Eye (tissue), 1 donor: ENCODE measurements around the gene CHST10.
A peak's percentile ranks its signal among the peaks of the same experiment; 100 is the strongest.

Experiments used
- DNase-seq: peaks from one replicate; pipeline ENCODE4 v3.0.0-alpha.2; 2015

The CHST10 gene

GRCh38 chr2:100412881-100413321 is 4.6 kb downstream of the CHST10 start:
- peak; percentile 42 for DNase-seq

DNA sequence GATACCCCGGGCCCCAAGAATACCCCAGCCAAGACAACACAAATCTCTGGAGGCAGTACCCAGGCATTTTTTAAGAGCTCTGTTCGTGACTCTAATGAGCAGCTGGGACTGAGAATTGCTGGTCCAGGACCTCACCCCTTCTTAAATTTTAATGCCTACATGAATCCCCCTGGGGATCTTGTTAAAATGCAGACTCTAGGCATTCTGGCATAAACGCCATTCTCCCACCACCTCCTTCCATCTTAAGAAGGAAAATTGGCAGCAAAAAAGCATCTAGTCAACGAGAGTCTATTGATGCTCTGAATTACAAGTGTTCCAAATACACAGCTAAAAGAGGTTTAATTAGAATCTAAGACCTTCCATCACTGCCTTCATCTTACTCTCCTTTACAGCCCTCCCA is 5.0 kb downstream of the CHST10 start:
- DNase-seq: peak; percentile 18

DNA sequence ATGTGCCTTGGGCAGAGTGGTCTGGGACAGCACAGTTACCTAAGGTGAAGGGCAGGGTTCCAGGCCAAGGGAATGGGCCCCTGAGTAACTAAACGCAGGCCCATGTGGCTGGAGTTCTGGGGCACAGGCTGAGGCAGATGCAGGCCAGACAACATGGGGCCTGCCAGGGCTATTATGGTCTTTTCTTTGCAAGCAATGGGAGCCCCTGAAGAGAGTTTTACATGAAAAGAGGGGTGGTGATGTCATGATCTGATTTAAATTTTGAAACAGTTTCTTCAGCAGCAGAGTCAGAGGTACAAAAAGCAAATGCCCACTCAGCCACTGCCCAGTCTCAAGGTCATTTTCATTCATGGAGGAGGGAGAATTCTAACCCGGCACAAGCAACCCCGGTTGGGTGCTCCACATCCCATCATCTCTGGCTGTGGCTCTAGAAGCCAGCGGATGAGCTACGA is 5.6 kb downstream of the CHST10 start:
- DNase-seq: no peak

- DNase-seq: no peak
These were observed 7.4 kb downstream of the CHST10 start for GRCh38 chr2:100409975-100410647.

GRCh38 chr2:100409461-100409860 is 8.0 kb downstream of the CHST10 start:
- DNase-seq: no peak

DNA sequence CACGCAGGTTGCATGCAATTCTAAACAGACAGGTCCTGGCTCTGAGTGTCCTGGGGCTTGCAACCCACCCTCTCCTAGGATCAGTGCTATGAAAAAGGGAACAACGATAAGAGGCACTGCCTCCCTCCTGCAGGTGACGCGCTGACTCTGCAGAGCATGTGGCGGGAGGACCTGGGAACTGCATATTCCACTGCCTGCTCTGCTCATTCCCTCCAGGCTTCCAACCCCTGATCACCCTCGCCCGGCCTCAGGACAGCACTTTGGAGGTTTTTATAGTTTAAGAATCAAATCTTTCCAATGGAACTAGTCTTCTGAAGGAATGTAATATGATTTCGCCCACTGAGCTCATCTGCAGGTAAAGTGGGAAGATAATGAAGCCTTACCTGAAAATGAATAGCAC is 8.5 kb downstream of the CHST10 start:
- DNase-seq: no peak

GRCh38 chr2:100408104-100408503 is 9.4 kb downstream of the CHST10 start:
- DNase-seq: no peak

DNA sequence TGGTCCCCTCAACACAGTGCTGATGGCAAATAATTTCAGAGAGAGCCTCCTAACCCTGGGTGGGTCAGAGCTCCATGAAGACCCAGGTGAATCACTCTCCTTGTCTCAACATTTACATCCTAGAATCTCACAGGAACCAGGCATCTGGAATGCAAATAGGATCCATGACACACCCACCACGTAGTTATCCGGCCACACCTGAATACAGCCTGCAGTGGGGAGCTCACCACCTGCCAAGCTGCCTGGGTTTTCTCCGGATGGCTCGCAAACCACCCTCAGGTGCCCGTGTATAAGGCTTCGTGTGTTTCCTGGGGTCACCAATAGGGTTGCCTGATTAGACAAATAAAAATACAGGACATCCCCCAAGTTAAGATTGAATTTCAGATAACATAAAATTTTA is 9.9 kb downstream of the CHST10 start:
- DNase-seq: no peak

DNA sequence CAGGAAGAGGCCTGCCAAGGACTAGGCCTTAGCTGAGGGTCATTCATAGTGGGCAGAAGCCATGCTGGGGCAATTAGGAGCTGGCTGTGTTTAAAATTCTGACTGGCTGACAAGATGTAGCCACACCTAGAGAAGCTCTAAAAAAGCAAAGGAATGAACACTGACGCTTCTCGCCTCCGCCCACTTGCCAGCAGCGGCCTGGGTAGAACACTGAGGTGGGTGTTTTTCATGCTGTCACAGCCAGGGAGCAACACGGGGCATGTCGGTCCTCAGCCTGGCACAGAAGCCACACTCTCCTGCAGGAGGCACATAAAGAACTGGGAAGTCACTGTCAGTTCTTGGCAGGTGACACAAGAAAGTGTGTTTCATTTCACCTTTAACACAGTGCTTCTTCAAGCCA is 10.4 kb downstream of the CHST10 start:
- no peak for DNase-seq

DNA sequence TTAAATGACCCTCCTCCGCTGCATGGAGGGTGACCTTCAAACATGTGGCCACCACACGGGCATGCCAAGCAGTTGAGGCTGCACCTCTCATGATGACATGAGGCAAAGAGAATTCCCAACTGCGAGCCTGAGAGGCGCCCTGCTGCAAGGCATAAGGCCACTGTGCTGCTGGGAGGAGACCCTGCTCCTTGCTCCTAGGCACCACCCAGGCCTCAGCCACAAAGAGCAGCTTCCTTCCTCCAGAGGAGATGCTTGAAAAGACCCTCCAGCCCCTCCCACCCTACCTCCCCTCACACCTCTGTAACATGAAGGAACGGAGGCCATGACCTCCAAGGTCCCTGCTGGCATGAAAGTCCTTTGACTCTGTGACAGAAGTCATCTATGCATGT is 11.4 kb downstream of the CHST10 start:
- no peak for DNase-seq

- DNase-seq: no peak
These were observed 11.9 kb downstream of the CHST10 start for GRCh38 chr2:100405403-100406119.

- DNase-seq: no peak
These were observed 13.1 kb downstream of the CHST10 start for GRCh38 chr2:100404411-100404810.

DNA sequence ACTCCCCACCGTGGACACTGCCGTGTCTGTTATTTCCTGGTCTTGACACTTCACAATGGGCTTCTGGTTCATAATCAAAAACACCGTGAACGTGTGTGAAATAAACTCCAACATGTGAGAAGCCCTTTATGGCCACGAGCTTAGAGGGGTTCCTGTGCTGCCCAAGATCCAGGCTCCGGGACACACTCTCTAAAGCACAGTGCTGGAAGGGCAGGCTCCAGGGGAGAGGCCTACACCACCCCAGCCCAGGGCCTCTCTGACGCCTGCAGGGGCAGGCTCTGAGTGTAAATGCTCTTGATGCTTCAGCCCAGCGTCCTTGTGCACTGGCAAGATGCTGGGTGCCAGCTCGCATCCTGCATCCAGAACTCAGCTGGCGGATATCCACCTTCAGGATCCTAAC is 13.7 kb downstream of the CHST10 start:
- DNase-seq: no peak

DNA sequence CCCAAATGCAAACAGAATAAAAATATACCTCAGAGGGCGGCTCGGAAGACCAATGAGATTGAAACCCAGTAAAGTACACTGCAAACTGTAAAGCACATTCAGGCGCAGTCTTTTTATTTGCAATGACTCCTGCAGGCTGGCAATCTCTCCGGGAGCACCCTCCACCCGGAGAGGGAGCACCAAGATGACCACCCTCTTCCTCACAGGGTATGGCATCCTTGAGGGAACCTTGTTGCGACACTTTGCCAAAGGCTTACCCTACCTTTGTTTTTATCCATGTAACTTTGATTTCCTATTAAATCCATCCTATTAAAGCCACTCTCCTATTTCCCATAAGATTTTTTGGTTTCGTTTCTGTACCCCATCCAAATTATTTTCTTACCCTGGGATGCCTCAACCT is 16.2 kb downstream of the CHST10 start:
- DNase-seq: no peak

GRCh38 chr2:100399714-100400113 is 17.8 kb downstream of the CHST10 start:
- DNase-seq: no peak

- no peak for DNase-seq
These were observed 19.5 kb downstream of the CHST10 start for GRCh38 chr2:100397976-100398375.

DNA sequence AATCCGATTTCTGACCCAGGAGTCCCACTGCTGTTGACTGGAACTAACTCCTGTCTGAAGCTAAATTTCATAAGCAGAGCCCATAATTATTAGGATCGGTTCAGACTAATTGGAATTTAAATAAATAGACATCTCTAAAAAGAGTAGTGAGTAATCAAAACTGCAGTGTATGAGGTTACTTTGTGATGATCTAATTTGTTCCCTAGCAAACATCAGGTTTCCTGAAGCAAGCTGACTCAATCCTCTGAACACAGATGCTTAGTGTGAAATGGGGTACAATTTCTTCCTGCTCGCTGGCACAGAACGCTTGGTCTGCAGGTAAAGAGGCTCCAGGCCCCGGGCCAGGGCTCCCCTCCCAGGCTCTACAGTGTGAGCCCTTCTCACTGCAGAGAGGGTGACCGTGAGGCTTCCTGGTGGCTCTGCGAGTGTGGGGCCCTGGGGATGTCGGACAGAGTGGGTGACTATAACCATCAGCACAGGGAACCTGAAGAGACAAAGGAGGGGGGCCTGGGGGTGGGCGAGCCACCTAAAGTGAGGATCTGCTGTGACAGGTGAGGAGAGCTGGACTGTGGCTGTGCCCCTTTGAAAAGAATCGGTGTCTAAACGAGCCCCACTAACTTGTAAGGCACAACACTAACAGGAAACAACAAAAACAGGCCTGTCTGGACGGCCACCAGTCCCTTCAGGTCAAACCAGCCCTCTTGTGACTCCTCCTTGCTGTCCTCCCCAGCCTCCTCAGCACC is 20.2 kb downstream of the CHST10 start:
- no peak for DNase-seq

DNA sequence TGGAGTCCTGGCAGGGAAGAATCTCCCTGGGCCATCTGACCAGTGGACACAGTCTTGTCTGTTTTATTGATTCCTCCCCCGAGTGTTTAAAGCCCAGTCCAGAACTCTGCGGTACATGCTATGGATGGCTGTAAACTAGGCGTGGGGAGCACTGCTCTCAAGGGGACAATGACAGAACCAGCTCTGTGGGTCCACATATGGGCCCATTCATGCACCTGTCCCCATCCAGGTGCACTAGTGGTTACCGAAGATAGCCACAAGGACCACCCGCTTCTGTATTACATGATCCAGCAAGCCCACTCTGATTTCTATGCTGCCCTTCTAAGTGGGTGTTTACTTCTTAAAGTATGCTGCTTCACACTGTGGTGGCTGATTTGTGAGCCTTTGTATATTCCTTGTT is 21.0 kb downstream of the CHST10 start:
- DNase-seq: no peak

- DNase-seq: no peak
These were observed 21.7 kb downstream of the CHST10 start for GRCh38 chr2:100395532-100396350.

DNA sequence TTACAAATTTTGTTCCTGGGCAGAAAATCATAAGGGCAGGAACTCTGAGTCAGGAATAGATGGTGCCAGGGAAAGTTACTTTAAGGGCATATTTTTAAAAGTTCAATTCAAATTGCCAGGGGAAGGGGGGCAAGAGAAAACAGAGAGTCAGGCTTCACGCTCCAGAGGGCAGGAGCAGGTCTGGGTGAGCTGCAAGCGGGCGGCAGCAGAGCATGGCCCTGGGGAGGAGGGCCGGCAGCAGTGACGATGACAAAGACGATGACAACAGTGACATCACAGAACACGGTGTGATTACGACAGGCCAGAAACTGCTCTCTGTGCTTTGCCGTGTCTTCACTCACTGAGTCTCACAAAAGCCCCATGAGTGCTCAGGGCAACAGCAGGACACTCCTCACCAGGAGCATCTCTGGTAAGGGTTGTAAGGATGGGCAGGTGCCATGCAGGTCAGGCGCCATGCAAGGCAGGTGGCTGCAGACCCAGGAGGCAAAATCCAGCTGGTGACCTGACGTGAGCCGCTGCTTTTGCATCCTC is 23.3 kb downstream of the CHST10 start:
- no peak for DNase-seq

DNA sequence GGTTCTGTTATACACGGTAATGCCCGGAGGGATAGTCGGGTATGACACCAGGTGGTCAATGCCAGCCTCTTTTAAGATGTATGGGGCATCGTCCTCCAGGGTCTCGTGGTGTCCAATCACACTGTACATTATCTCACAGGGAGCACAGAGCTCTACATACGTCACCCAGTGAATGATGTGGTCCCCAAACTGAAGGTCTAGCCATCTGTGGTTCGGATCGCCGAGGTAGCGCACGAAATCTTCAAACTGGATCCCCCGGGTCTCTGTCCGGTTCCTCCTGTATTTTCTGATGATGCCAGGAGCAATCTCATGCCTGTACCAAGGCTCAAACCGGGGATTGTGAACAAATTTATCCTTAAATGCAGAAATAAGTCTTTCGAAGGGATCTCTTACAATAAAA is 24.1 kb downstream of the CHST10 start:
- no peak for DNase-seq

- no peak for DNase-seq
These were observed 24.8 kb downstream of the CHST10 start for GRCh38 chr2:100392715-100393114.
